Brain microvascular endothelial cell (primary cell): Measurements from ENCODE around the gene CRMP1.

Experiments used
- DNase-seq: peaks from one replicate; pipeline ENCODE4 v3.0.0-alpha.2; 2020
- H3K27ac ChIP-seq: fragments of 250-450 bp; sonication (Bioruptor Pico); 2 replicates; pipeline ENCODE4 v1.5.1; 2020; ENCODE audit warnings: mild to moderate bottlenecking, moderate library complexity
- H3K27me3 ChIP-seq: fragments of 250-450 bp; sonication (Bioruptor Pico); replicated peaks from 2 replicates; pipeline ENCODE4 v1.5.1; 2020; ENCODE audit warnings: mild to moderate bottlenecking
- H3K36me3 ChIP-seq: fragments of 250-450 bp; sonication (Bioruptor Pico); replicated peaks from 2 replicates; pipeline ENCODE4 v1.5.1; 2020; ENCODE audit warnings: mild to moderate bottlenecking
- H3K4me3 ChIP-seq: 2 replicates; pipeline ENCODE4 v1.5.1; 2011; ENCODE audit warnings: low read depth, mild to moderate bottlenecking, control low read depth, low read length, moderate library complexity
- CTCF ChIP-seq: IDR thresholded peaks from 2 replicates; pipeline ENCODE4 v1.5.1; 2011; ENCODE audit warnings: low read depth, mild to moderate bottlenecking, moderate library complexity, low read length, control low read depth, inconsistent platforms; ENCODE audit errors: missing control alignments
- in situ Hi-C: cut with HindIII; loops from 2 replicates; pipeline ENCODE4 v1.10.0; 2017; ENCODE audit warnings: low sequenced_read_pairs, low pct_ligation_motif_present

CRMP1 gene

GRCh38 chr4:5804656-5805055, 88.2 kb downstream of the CRMP1 start:
- no peak overlapping the region for H3K4me3 ChIP-seq
- H3K27ac ChIP-seq, result no peak overlapping the region

GRCh38 chr4:5802565-5802964, 90.3 kb downstream of the CRMP1 start:
- no peak for TF ChIP-seq CTCF
- DNase-seq, result no peak
- Histone ChIP-seq H3K27me3 (no peaks in the 10 kb centered on the region), H3K27ac (no peak overlapping the region), H3K36me3 (peaks cover 76% of the 10 kb centered on the region), H3K4me3 (no peak overlapping the region)
- in situ Hi-C loops, result no loop called here

More at GRCh38 chr4:5804656-5805055, 88.2 kb downstream of the CRMP1 start:
- no peak for DNase-seq
- Histone ChIP-seq H3K27me3 (no peaks in the 10 kb centered on the region), H3K36me3 (peaks cover 69% of the 10 kb centered on the region)
- TF ChIP-seq CTCF, result peak; percentile 19
- in situ Hi-C loops, result no loop called here

- no peak for DNase-seq
- Histone ChIP-seq H3K36me3 (peaks cover 76% of the 10 kb centered on the region), H3K27ac (no peak overlapping the region), H3K27me3 (no peaks in the 10 kb centered on the region), H3K4me3 (no peak overlapping the region)
- TF ChIP-seq CTCF, result no peak
- in situ Hi-C loops, result no loop called here
These were observed 91.2 kb downstream of the CRMP1 start for GRCh38 chr4:5801696-5802095.

GRCh38 chr4:5800496-5800895, 92.4 kb downstream of the CRMP1 start:
- H3K27ac ChIP-seq, result no peak overlapping the region
- H3K4me3 ChIP-seq, result no peak overlapping the region
- in situ Hi-C loops, result no loop called here
- no peak for DNase-seq
- peaks cover 83% of the 10 kb centered on the region for H3K36me3 ChIP-seq
- no peak for TF ChIP-seq CTCF
- H3K27me3 ChIP-seq, result no peaks in the 10 kb centered on the region

- TF ChIP-seq CTCF, result no peak
- Histone ChIP-seq H3K4me3 (no peak overlapping the region), H3K36me3 (peaks cover 82% of the 10 kb centered on the region), H3K27ac (no peak overlapping the region), H3K27me3 (no peaks in the 10 kb centered on the region)
- DNase-seq, result no peak
- in situ Hi-C loops, result no loop called here
These were observed 93.5 kb downstream of the CRMP1 start for GRCh38 chr4:5799406-5799805.

GRCh38 chr4:5798946-5799345, 93.9 kb downstream of the CRMP1 start:
- peaks cover 78% of the 10 kb centered on the region for H3K36me3 ChIP-seq
- H3K27ac ChIP-seq, result no peak overlapping the region
- no peak for TF ChIP-seq CTCF
- in situ Hi-C loops, result no loop called here
- no peak for DNase-seq
- H3K4me3 ChIP-seq, result no peak overlapping the region
- no peaks in the 10 kb centered on the region for H3K27me3 ChIP-seq
